GM12878 (cell line): ENCODE results near the gene SLC35G2. TPM values are rescaled to one million over a fixed set of nuclear protein-coding genes. Genes with fewer than 3 reads are reported as not detected.

ENCODE experiments used
- ATAC-seq: fragments of 200-7000 bp; cut with Tn5 transposase; 3 replicates; pipeline ENCODE4 v1.9.1; 2020; ENCODE audit warnings: mild to moderate bottlenecking, moderate library complexity
- BruUV-seq: library from RNA; stranded (reverse); fragments of 400-500 nt; replicated peaks from 2 replicates; lab custom pipeline; 2021; lab: Mats Ljungman, UMichigan
- CTCF ChIA-PET: fragments of 300-600 bp; sonication (Branson Sonifier 250); formaldehyde crosslinking; extraction: SDS; loops from one replicate; lab custom pipeline; 2021; ENCODE audit warnings: inconsistent platforms; lab: Yijun Ruan, JAX
- POLR2A ChIA-PET: fragments of 350-600 bp; formaldehyde crosslinking; extraction: SDS; loops from one replicate; lab custom pipeline; 2021; ENCODE audit warnings: inconsistent platforms; lab: Charles Lee
- RAD21 ChIA-PET: fragments of 300-600 bp; sonication (Branson Sonifier 250); formaldehyde crosslinking; loops from one replicate; lab custom pipeline; 2023; ENCODE audit warnings: antibody characterized with exemption; ENCODE audit not compliant: unreplicated experiment; lab: Charles Lee
- SMC1A ChIA-PET: fragments of 300-600 bp; sonication (Branson Sonifier 250); formaldehyde crosslinking; loops from one replicate; lab custom pipeline; 2023; ENCODE audit not compliant: unreplicated experiment, uncharacterized antibody; lab: Charles Lee
- DNase-seq: peaks from one replicate; pipeline ENCODE4 v3.0.0-alpha.2; 2011; ENCODE audit warnings: low read depth, low spot score
- FAIRE-seq: peaks from 3 replicates; lab custom pipeline; 2011; peaks lifted over from hg19 to GRCh38; lab: Jason Lieb, UNC
- H2AFZ ChIP-seq: 2 replicates; pipeline ENCODE4 v1.6.0; 2011; ENCODE audit warnings: low read depth, low read length, control low read depth; ENCODE audit not compliant: control insufficient read depth
- H3K27ac ChIP-seq: 2 replicates; pipeline ENCODE4 v1.5.1; 2011; ENCODE audit warnings: control low read depth; ENCODE audit not compliant: control insufficient read depth, insufficient read depth
- H3K27me3 ChIP-seq, 2 experiments: replicated peaks in 1 of 2; 2 replicates each; pipeline versions ENCODE4 v1.6.0 to v1.6.1; 2011; ENCODE audit warnings: low read length in 1 of 2; ENCODE audit not compliant: control insufficient read depth in 2 of 2, insufficient read depth in 2 of 2
- H3K36me3 ChIP-seq, 2 experiments: 2 replicates each; pipeline ENCODE4 v1.5.1; 2011; ENCODE audit warnings: low read length in 1 of 2; ENCODE audit not compliant: control insufficient read depth in 2 of 2, insufficient read depth in 2 of 2
- H3K4me1 ChIP-seq: 2 replicates; pipeline ENCODE4 v1.6.1; 2011; ENCODE audit warnings: mild to moderate bottlenecking, low read length, moderate library complexity, mixed read lengths; ENCODE audit not compliant: control insufficient read depth, insufficient read depth
- H3K4me2 ChIP-seq: 2 replicates; pipeline ENCODE4 v1.6.0; 2011; ENCODE audit warnings: control low read depth; ENCODE audit not compliant: control insufficient read depth, insufficient read depth
- H3K4me3 ChIP-seq: fragments of 200-600 bp; sonication (generic); 2 replicates; pipeline ENCODE4 v1.5.1; 2016
- H3K79me2 ChIP-seq: 2 replicates; pipeline ENCODE4 v1.6.0; 2011; ENCODE audit warnings: low read length; ENCODE audit not compliant: control insufficient read depth, insufficient read depth
- H3K9ac ChIP-seq: 2 replicates; pipeline ENCODE4 v1.8.0; 2011; ENCODE audit warnings: low read length, control low read depth, mixed read lengths; ENCODE audit not compliant: control insufficient read depth, insufficient read depth
- H3K9me3 ChIP-seq: replicated peaks from 3 replicates; pipeline ENCODE4 v1.5.1; 2011; ENCODE audit warnings: mild to moderate bottlenecking, low read length; ENCODE audit not compliant: control insufficient read depth, insufficient read depth
- H4K20me1 ChIP-seq: 2 replicates; pipeline ENCODE4 v1.6.0; 2011; ENCODE audit not compliant: control insufficient read depth, insufficient read depth
- BHLHE40 ChIP-seq, 2 experiments: fragments of 450-650 bp in 1 of 2; IDR thresholded peaks; 2 replicates each; pipeline ENCODE4 v1.6.1; 2011 to 2017; ENCODE audit warnings: low read depth in 2 of 2, borderline replicate concordance in 1 of 2, improper control_type of control experiment in 1 of 2, low read length in 1 of 2, mild to moderate bottlenecking in 1 of 2
- BMI1 ChIP-seq: fragments of 450-650 bp; IDR thresholded peaks from 2 replicates; pipeline ENCODE4 v1.6.1; 2016; ENCODE audit warnings: mild to moderate bottlenecking, moderate library complexity, borderline replicate concordance
- CHD4 ChIP-seq: fragments of 200-600 bp; sonication (generic); IDR thresholded peaks from 2 replicates; pipeline ENCODE4 v1.6.1; 2016; ENCODE audit warnings: mild to moderate bottlenecking
- CREB1 ChIP-seq: IDR thresholded peaks from 2 replicates; pipeline ENCODE4 v1.6.1; 2012; ENCODE audit warnings: low read depth, mild to moderate bottlenecking, inconsistent platforms
- JUND ChIP-seq: IDR thresholded peaks from 2 replicates; pipeline ENCODE4 v1.6.1; 2012; ENCODE audit warnings: low read depth, mild to moderate bottlenecking, low read length, improper control_type of control experiment, moderate library complexity
- POLR2AphosphoS5 ChIP-seq: IDR thresholded peaks from 2 replicates; pipeline ENCODE4 v1.6.1; 2011; ENCODE audit warnings: mild to moderate bottlenecking, low read length, inconsistent platforms
- POU2F2 ChIP-seq: IDR thresholded peaks from 3 replicates; pipeline ENCODE4 v1.6.1; 2011; ENCODE audit warnings: low read depth, mild to moderate bottlenecking, low read length, borderline replicate concordance
- RELA ChIP-seq: fragments of 450-650 bp; IDR thresholded peaks from 2 replicates; pipeline ENCODE4 v1.8.0; 2014; ENCODE audit warnings: borderline replicate concordance; ENCODE audit not compliant: partially characterized antibody
- YBX1 ChIP-seq: fragments of 450-650 bp; IDR thresholded peaks from 2 replicates; pipeline ENCODE4 v1.6.1; 2016; ENCODE audit warnings: antibody characterized with exemption
- WGBS: methylation state at CpG from one replicate; pipeline ENCODE4 v1.1.6; 2016; ENCODE audit warnings: low lambda C conversion rate; ENCODE audit not compliant: insufficient replicate concordance, insufficient coverage; ENCODE audit errors: missing lambda C conversion rate; 5-methylcytosine and 5-hydroxymethylcytosine counted together
- in situ Hi-C: fragments of 300-500 bp; cut with MboI; formaldehyde crosslinking; loops from 9 replicates; pipeline ENCODE4 v1.14.3; 2018; ENCODE audit warnings: mixed read lengths
- intact Hi-C: fragments of 100-400 bp; cut with micrococcal nuclease; formaldehyde crosslinking; loops from one replicate; pipeline ENCODE4 v1.14.2; 2022; ENCODE audit not compliant: unreplicated experiment
- polyA plus RNA-seq, 11 experiments: library from polyadenylated mRNA; depleted of rRNA in 4 of 11; unstranded in 6 of 11; stranded (reverse) in 5 of 11; fragments of >200 nt; fragmentation: Nextera tagmentation in 4 of 11; fragmentation: Illumina TruSeq in 1 of 11; extraction: Ambion mirVana in 4 of 11; extraction: Trizol in 1 of 11; gene quantifications; 1 replicate in 1 of 11; 2 replicates in 10 of 11; pipeline versions ENCODE4 v1.2.1 to v1.2.3, GENCODE V29; 2011 to 2016; ENCODE audit warnings: inconsistent platforms in 2 of 11, missing spikeins in 2 of 11, low read depth in 1 of 11
- total RNA-seq, 4 experiments: library from RNA; depleted of rRNA in 3 of 4; stranded (reverse); fragments of >200 nt in 3 of 4; fragmentation: Illumina TruSeq in 1 of 4; extraction: Trizol in 1 of 4; gene quantifications; 2 replicates each; pipeline versions ENCODE4 v1.2.1 to v1.2.3, GENCODE V29; 2013 to 2021
- TF ChIP-seq, protein P1 (sequence below): IDR thresholded peaks from 2 replicates; pipeline ENCODE4 v1.6.1; 2011; ENCODE audit warnings: borderline replicate concordance, low read depth, mild to moderate bottlenecking, moderate library complexity, low read length; ENCODE audit not compliant: insufficient read depth, poor library complexity, severe bottlenecking
- TF ChIP-seq, protein P2 (sequence below): IDR thresholded peaks from 2 replicates; pipeline ENCODE4 v1.6.1; 2011; ENCODE audit warnings: low read depth, mild to moderate bottlenecking, low read length, moderate library complexity, borderline replicate concordance; ENCODE audit errors: extremely low read depth
- TF ChIP-seq, protein P3 (sequence below), 3 experiments: IDR thresholded peaks in 2 of 3; conservative IDR thresholded peaks in 1 of 3; 2 replicates each; pipeline ENCODE4 v1.5.1; 2011; ENCODE audit warnings: low read depth in 3 of 3, low read length in 3 of 3, mild to moderate bottlenecking in 3 of 3, control low read depth in 2 of 3, moderate library complexity in 2 of 3, inconsistent platforms in 1 of 3, mixed read lengths in 1 of 3; ENCODE audit not compliant: control insufficient read depth in 2 of 3, insufficient read depth in 1 of 3; ENCODE audit errors: extremely low read depth in 1 of 3
- TF ChIP-seq, protein P4 (sequence below): fragments of 450-650 bp; formaldehyde crosslinking; IDR thresholded peaks from 2 replicates; pipeline ENCODE4 v1.4.0; 2022; ENCODE audit warnings: mild to moderate bottlenecking, moderate library complexity
- TF ChIP-seq, protein P5 (sequence below): IDR thresholded peaks from 2 replicates; pipeline ENCODE4 v1.6.1; 2012; ENCODE audit warnings: low read depth, low read length, improper control_type of control experiment

SLC35G2 gene
- total and polyA plus RNA-seq, 10 of the 15 experiments (the other 5 are each of a cell fraction or from before 2014, with no cell fraction given), result 0.11 to 1.9 (median 0.27) TPM

DNA sequence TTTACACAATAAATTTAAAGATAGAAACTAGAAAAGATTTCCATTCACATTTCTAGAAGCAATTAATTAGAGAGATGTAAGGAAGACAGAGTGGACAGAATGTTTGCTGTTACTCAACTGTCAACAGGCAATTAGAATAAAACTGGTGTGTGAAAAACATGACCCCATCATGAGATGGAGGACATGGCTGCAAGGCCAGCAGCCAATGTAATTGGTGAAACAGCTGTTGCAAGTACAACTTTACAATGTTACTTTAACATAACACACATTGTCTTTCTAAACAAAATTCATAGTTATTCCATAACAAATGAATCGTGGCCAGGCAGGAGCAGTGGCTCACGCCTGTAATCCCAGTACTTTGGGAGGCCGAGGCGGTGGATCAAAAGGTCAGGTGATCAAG, 38.2 kb upstream of the SLC35G2 start:
- intact Hi-C loops, result no loop called here
- Histone ChIP-seq H2AFZ (no peak overlapping the region), H3K4me1 (no peaks in the 10 kb centered on the region), H4K20me1 (no peaks in the 10 kb centered on the region), H3K79me2 (no peaks in the 10 kb centered on the region), H3K27ac (no peak overlapping the region), H3K27me3 (no peaks in the 10 kb centered on the region), H3K4me3 (no peak overlapping the region), H3K4me2 (no peak overlapping the region), H3K9me3 (no peaks in the 10 kb centered on the region), H3K36me3 (no peaks in the 10 kb centered on the region), H3K9ac (no peak overlapping the region)
- ChIA-PET CTCF (interaction anchor here (2.3 kb wide), 1 partner anchor 389 kb away, joined by 6 read pairs; no protein-coding TSS in a partner anchor), RAD21 (no interaction called here), SMC1A (interaction anchor here (0.6 to 1.6 kb wide), 4 partner anchors 23 to 1256 kb away, joined by 3 to 4 read pairs (median 4); partner anchors contain the start of gene STAG1), POLR2A (no interaction called here)
- BruUV-seq, result no TSS peak
- no peak for DNase-seq
- no peak for FAIRE-seq
- no peak for ATAC-seq
- in situ Hi-C loops, result no loop called here
- WGBS, result 87% methylated on average over 4 of the region's 4 CpGs
- no peak for TF ChIP-seq CREB1
- TF ChIP-seq POU2F2, result no peak
- TF ChIP-seq, protein P1, sequence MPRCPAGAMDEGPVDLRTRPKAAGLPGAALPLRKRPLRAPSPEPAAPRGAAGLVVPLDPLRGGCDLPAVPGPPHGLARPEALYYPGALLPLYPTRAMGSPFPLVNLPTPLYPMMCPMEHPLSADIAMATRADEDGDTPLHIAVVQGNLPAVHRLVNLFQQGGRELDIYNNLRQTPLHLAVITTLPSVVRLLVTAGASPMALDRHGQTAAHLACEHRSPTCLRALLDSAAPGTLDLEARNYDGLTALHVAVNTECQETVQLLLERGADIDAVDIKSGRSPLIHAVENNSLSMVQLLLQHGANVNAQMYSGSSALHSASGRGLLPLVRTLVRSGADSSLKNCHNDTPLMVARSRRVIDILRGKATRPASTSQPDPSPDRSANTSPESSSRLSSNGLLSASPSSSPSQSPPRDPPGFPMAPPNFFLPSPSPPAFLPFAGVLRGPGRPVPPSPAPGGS, result no peak
- TF ChIP-seq, protein P2, sequence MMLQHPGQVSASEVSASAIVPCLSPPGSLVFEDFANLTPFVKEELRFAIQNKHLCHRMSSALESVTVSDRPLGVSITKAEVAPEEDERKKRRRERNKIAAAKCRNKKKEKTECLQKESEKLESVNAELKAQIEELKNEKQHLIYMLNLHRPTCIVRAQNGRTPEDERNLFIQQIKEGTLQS, result no peak
- no peak for TF ChIP-seq YBX1
- TF ChIP-seq, protein P3, sequence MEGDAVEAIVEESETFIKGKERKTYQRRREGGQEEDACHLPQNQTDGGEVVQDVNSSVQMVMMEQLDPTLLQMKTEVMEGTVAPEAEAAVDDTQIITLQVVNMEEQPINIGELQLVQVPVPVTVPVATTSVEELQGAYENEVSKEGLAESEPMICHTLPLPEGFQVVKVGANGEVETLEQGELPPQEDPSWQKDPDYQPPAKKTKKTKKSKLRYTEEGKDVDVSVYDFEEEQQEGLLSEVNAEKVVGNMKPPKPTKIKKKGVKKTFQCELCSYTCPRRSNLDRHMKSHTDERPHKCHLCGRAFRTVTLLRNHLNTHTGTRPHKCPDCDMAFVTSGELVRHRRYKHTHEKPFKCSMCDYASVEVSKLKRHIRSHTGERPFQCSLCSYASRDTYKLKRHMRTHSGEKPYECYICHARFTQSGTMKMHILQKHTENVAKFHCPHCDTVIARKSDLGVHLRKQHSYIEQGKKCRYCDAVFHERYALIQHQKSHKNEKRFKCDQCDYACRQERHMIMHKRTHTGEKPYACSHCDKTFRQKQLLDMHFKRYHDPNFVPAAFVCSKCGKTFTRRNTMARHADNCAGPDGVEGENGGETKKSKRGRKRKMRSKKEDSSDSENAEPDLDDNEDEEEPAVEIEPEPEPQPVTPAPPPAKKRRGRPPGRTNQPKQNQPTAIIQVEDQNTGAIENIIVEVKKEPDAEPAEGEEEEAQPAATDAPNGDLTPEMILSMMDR (IDR thresholded peaks at IDR 0.05 in 2 of 3, conservative IDR thresholded peaks at IDR 0.05 in 1 of 3; ENCODE audit: control insufficient read depth in 2 of 3, extremely low read depth in 1 of 3, insufficient read depth in 1 of 3, low read depth in 3 of 3, low read length in 3 of 3), result no peak
- TF ChIP-seq BMI1, result no peak
- TF ChIP-seq, protein P4, sequence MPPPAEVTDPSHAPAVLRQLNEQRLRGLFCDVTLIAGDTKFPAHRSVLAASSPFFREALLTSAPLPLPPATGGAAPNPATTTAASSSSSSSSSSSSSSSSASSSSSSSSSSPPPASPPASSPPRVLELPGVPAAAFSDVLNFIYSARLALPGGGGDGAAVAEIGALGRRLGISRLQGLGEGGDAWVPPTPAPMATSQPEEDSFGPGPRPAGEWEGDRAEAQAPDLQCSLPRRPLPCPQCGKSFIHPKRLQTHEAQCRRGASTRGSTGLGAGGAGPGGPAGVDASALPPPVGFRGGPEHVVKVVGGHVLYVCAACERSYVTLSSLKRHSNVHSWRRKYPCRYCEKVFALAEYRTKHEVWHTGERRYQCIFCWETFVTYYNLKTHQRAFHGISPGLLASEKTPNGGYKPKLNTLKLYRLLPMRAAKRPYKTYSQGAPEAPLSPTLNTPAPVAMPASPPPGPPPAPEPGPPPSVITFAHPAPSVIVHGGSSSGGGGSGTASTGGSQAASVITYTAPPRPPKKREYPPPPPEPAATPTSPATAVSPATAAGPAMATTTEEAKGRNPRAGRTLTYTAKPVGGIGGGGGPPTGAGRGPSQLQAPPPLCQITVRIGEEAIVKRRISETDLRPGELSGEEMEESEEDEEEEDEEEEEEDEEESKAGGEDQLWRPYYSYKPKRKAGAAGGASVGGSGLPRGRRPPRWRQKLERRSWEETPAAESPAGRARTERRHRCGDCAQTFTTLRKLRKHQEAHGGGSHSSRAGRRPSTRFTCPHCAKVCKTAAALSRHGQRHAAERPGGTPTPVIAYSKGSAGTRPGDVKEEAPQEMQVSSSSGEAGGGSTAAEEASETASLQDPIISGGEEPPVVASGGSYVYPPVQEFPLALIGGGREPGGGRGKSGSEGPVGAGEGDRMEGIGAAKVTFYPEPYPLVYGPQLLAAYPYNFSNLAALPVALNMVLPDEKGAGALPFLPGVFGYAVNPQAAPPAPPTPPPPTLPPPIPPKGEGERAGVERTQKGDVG, result no peak
- TF ChIP-seq POLR2AphosphoS5, result no peak
- TF ChIP-seq JUND, result no peak
- TF ChIP-seq RELA, result no peak
- no peak for TF ChIP-seq CHD4
- TF ChIP-seq BHLHE40 (IDR thresholded peaks at IDR 0.05; ENCODE audit: borderline replicate concordance in 1 of 2, low read depth in 2 of 2, low read length in 1 of 2), result no peak
- TF ChIP-seq, protein P5, sequence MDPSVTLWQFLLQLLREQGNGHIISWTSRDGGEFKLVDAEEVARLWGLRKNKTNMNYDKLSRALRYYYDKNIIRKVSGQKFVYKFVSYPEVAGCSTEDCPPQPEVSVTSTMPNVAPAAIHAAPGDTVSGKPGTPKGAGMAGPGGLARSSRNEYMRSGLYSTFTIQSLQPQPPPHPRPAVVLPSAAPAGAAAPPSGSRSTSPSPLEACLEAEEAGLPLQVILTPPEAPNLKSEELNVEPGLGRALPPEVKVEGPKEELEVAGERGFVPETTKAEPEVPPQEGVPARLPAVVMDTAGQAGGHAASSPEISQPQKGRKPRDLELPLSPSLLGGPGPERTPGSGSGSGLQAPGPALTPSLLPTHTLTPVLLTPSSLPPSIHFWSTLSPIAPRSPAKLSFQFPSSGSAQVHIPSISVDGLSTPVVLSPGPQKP, result no peak
